Measurements from ENCODE around the gene ABCA1.

ABCA1 gene

DNA sequence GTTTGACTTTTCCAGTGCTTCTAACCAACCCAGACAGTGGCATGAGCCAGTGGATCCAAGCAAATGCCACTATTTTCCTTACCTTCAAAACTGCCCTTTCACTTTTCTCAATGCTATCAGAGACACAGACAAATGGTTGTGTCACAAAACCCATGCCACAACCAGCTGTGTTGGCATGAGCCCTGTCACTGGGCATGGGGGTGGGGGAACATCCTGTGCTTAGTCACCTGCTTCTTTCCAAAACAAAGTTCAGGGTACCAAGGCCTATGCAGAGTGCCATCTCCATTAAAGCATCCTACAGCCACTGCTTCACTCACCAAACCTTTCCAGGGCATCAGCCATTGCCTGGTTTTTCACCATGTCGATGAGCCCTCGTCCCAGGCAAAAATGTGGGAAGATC is 133.9 kb downstream of the ABCA1 start:
- H3K4me1 ChIP-seq (ENCODE audit: control insufficient read depth, insufficient read depth, low read length) = no peaks in the 10 kb centered on the region
- peaks cover 32% of the 10 kb centered on the region; the same call in 1 of the 2 replicates for H3K36me3 ChIP-seq (ENCODE audit: control insufficient read depth, insufficient read depth, low read length)
- no peaks in the 10 kb centered on the region for H3K27me3 ChIP-seq (ENCODE audit: control insufficient read depth, insufficient read depth, low read length)
- H3K27ac ChIP-seq (ENCODE audit: low read depth, low read length) = no peak overlapping the region
- no peak overlapping the region for H3K9ac ChIP-seq (ENCODE audit: low read length)
- H3K9me3 ChIP-seq (ENCODE audit: control insufficient read depth, insufficient read depth, low read depth, low read length) = no peaks in the 10 kb centered on the region
- H3K4me3 ChIP-seq (ENCODE audit: low read depth, low read length) = no peak overlapping the region

DNA sequence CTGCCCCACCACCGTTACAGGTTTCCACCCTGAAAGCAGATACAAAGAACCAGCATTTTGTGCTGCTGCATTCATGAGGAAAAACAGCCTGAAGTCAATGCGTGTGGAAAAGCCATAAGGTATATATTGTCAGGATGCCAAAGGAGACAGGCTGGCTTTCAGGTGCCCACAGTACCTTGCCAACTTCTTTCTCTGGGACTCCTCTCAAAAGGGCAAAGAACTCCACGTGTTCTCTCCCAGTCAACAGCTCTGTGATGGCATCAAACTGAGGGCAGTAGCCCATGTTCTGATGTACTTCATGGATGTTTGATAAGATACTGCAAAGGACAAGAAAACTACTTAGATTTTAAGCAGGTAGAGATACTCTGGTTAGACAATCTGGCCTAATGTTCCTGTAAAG is 139.7 kb downstream of the ABCA1 start:
- no peak overlapping the region for H3K9ac ChIP-seq (ENCODE audit: low read length)
- no peak overlapping the region for H3K27ac ChIP-seq (ENCODE audit: low read depth, low read length)
- H3K4me3 ChIP-seq (ENCODE audit: low read depth, low read length) = no peak overlapping the region
- no peaks in the 10 kb centered on the region for H3K27me3 ChIP-seq (ENCODE audit: control insufficient read depth, insufficient read depth, low read length)
- no peaks in the 10 kb centered on the region for H3K4me1 ChIP-seq (ENCODE audit: control insufficient read depth, insufficient read depth, low read length)
- H3K9me3 ChIP-seq (ENCODE audit: control insufficient read depth, insufficient read depth, low read depth, low read length) = no peaks in the 10 kb centered on the region
- H3K36me3 ChIP-seq (ENCODE audit: control insufficient read depth, insufficient read depth, low read length) = peaks cover 26% of the 10 kb centered on the region; the same call in 1 of the 2 replicates

DNA sequence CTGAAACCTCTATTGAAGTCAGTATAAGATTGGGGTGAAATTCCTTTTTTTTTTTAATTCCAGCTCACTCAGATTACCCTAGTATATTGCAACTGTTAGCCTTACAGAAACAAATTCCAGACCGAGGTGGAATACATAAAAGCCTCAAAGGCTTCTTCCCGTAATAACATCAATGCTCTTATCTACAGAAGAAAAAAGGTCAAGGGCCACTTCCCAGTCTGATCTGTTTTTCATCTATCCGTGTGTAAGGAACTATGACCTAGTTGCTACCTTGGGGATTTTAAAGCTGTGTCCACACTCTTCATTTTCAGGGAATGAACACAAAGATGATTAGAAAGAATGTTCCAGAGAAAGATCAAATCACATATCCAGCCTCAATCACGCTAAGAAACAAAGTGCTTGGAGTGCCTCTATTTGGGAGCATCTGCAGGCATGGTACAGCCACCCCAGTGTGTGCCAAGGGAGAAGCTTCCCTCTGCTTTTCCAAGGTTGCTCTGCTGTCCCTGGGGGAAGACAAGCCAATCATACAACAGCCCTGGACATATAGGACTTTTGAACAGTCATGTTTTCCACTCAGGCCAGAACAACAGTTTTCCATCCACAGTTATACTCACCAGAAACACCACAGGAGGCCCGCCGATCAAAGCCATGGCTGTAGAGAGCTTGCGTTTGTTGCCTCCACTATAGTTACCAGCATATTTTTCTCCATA is 140.5 kb downstream of the ABCA1 start:
- H3K4me1 ChIP-seq (ENCODE audit: control insufficient read depth, insufficient read depth, low read length) = no peaks in the 10 kb centered on the region
- peaks cover 22% of the 10 kb centered on the region; the same call in 1 of the 2 replicates for H3K36me3 ChIP-seq (ENCODE audit: control insufficient read depth, insufficient read depth, low read length)
- H3K9me3 ChIP-seq (ENCODE audit: control insufficient read depth, insufficient read depth, low read depth, low read length) = no peaks in the 10 kb centered on the region
- no peak overlapping the region for H3K27ac ChIP-seq (ENCODE audit: low read depth, low read length)
- H3K4me3 ChIP-seq (ENCODE audit: low read depth, low read length) = no peak overlapping the region
- no peaks in the 10 kb centered on the region for H3K27me3 ChIP-seq (ENCODE audit: control insufficient read depth, insufficient read depth, low read length)
- H3K9ac ChIP-seq (ENCODE audit: low read length) = no peak overlapping the region

- H3K36me3 ChIP-seq (ENCODE audit: control insufficient read depth, insufficient read depth, low read length) = peaks cover 22% of the 10 kb centered on the region; the same call in 1 of the 2 replicates
- no peak overlapping the region for H3K4me3 ChIP-seq (ENCODE audit: low read depth, low read length)
- no peaks in the 10 kb centered on the region for H3K4me1 ChIP-seq (ENCODE audit: control insufficient read depth, insufficient read depth, low read length)
- H3K9me3 ChIP-seq (ENCODE audit: control insufficient read depth, insufficient read depth, low read depth, low read length) = no peaks in the 10 kb centered on the region
- H3K27ac ChIP-seq (ENCODE audit: low read depth, low read length) = no peak overlapping the region
- H3K27me3 ChIP-seq (ENCODE audit: control insufficient read depth, insufficient read depth, low read length) = no peaks in the 10 kb centered on the region
- no peak overlapping the region for H3K9ac ChIP-seq (ENCODE audit: low read length)
These were observed 141.7 kb downstream of the ABCA1 start for GRCh38 chr9:104786293-104786692.

GRCh38 chr9:104784098-104784497 is 143.9 kb downstream of the ABCA1 start:
- no peak overlapping the region for H3K9ac ChIP-seq (ENCODE audit: low read length)
- no peaks in the 10 kb centered on the region for H3K9me3 ChIP-seq (ENCODE audit: control insufficient read depth, insufficient read depth, low read depth, low read length)
- H3K4me1 ChIP-seq (ENCODE audit: control insufficient read depth, insufficient read depth, low read length) = no peaks in the 10 kb centered on the region
- H3K27me3 ChIP-seq (ENCODE audit: control insufficient read depth, insufficient read depth, low read length) = no peaks in the 10 kb centered on the region
- H3K36me3 ChIP-seq (ENCODE audit: control insufficient read depth, insufficient read depth, low read length) = peaks cover 21% of the 10 kb centered on the region; the same call in 1 of the 2 replicates
- H3K27ac ChIP-seq (ENCODE audit: low read depth, low read length) = no peak overlapping the region
- no peak overlapping the region for H3K4me3 ChIP-seq (ENCODE audit: low read depth, low read length)

- Histone ChIP-seq H3K27ac (ENCODE audit: low read depth, low read length) (no peak overlapping the region), H3K4me1 (ENCODE audit: control insufficient read depth, insufficient read depth, low read length) (no peaks in the 10 kb centered on the region), H3K9me3 (ENCODE audit: control insufficient read depth, insufficient read depth, low read depth, low read length) (no peaks in the 10 kb centered on the region), H3K4me3 (ENCODE audit: low read depth, low read length) (no peak overlapping the region), H3K36me3 (ENCODE audit: control insufficient read depth, insufficient read depth, low read length) (peaks cover 16% of the 10 kb centered on the region; the same call in 1 of the 2 replicates), H3K9ac (ENCODE audit: low read length) (no peak overlapping the region), H3K27me3 (ENCODE audit: control insufficient read depth, insufficient read depth, low read length) (no peaks in the 10 kb centered on the region)
These were observed 144.4 kb downstream of the ABCA1 start for GRCh38 chr9:104783588-104783987.

DNA sequence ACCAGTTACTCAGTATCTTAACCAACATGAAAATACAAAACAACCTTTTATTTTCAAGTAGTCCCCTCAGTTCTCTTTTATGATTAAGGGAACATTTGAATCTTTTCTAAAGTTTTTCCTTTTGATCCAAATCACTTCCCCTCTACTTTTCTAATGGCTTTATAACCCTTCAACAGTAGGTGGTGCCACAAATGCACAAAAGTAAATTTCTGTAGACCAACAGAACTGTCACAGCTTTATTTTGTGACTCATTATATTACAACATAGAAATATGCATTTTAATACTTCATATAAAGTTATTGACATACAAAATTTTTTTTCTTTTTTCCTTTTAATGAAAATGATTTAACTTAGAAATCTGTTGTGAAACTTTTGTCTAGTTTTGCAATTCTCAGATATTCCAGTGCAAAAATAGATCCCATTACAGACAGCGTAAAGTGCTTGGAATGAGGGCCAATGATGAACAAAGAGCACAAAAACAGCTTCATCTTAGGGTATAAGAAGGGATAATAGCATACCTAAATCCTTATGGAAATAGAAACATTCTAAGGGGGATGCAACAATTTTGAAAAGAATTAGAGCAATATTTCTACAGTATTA is 147.1 kb downstream of the ABCA1 start:
- Histone ChIP-seq H3K9ac (ENCODE audit: low read length) (no peak overlapping the region), H3K27ac (ENCODE audit: low read depth, low read length) (no peak overlapping the region)

DNA sequence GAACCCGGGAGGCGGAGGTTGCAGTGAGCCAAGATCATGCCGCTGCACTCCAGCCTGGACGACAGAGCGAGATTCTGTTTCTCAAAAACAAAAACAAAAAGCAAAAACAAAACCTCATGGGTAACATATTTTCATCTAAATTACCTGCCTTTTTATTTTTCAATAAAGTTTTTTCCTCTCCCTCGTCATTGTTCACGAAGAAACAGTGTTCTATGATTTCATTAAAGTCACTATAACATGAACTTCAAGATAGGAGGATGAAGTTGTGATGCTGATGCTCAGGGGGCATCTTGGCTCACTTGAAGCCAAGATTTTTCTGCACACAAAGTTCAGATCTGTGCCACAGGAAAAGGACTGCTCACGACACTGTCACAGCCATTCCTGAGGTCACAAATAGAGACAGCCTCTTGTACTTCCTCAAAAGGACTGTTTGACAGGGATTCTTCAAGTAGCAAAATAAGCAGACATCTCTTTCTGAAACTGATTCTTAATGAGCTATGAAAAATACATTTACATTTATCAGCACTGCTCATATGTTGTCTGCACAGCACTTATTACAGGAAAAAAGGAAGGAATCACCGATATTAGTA is 147.9 kb downstream of the ABCA1 start:
- H3K27me3 ChIP-seq (ENCODE audit: control insufficient read depth, insufficient read depth, low read length) = no peaks in the 10 kb centered on the region
- peaks cover 3% of the 10 kb centered on the region; the same call in 1 of the 2 replicates for H3K36me3 ChIP-seq (ENCODE audit: control insufficient read depth, insufficient read depth, low read length)
- no peak overlapping the region for H3K9ac ChIP-seq (ENCODE audit: low read length)
- H3K9me3 ChIP-seq (ENCODE audit: control insufficient read depth, insufficient read depth, low read depth, low read length) = no peaks in the 10 kb centered on the region
- no peak overlapping the region for H3K4me3 ChIP-seq (ENCODE audit: low read depth, low read length)
- no peaks in the 10 kb centered on the region for H3K4me1 ChIP-seq (ENCODE audit: control insufficient read depth, insufficient read depth, low read length)
- no peak overlapping the region for H3K27ac ChIP-seq (ENCODE audit: low read depth, low read length)

More for the DNA sequence above, 147.1 kb downstream of the ABCA1 start:
- Histone ChIP-seq H3K36me3 (ENCODE audit: control insufficient read depth, insufficient read depth, low read length) (peaks cover 6% of the 10 kb centered on the region; the same call in 1 of the 2 replicates), H3K27me3 (ENCODE audit: control insufficient read depth, insufficient read depth, low read length) (no peaks in the 10 kb centered on the region), H3K4me1 (ENCODE audit: control insufficient read depth, insufficient read depth, low read length) (no peaks in the 10 kb centered on the region), H3K9me3 (ENCODE audit: control insufficient read depth, insufficient read depth, low read depth, low read length) (no peaks in the 10 kb centered on the region), H3K4me3 (ENCODE audit: low read depth, low read length) (no peak overlapping the region)

DNA sequence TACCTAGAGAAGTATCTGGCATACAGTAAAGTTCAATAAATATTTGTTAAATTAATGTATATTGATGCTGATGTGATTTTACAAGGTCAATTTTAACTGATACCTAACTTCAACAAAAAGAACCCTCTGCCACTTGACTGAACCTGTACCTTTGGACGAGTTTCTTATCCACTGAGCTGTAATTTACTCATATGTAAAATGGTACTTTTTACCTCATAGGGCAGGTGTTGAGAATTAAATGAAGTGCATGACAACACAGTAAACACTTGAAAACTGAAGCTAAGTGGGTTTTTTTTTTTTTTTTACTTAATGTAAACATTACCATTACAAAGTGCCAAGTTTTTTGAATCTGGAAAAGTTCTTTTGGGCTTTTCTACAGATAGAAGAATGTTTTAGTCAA is 148.6 kb downstream of the ABCA1 start:
- Histone ChIP-seq H3K9ac (ENCODE audit: low read length) (no peak overlapping the region), H3K27ac (ENCODE audit: low read depth, low read length) (no peak overlapping the region), H3K36me3 (ENCODE audit: control insufficient read depth, insufficient read depth, low read length) (peaks cover 3% of the 10 kb centered on the region; the same call in 1 of the 2 replicates), H3K4me3 (ENCODE audit: low read depth, low read length) (no peak overlapping the region), H3K27me3 (ENCODE audit: control insufficient read depth, insufficient read depth, low read length) (no peaks in the 10 kb centered on the region), H3K9me3 (ENCODE audit: control insufficient read depth, insufficient read depth, low read depth, low read length) (no peaks in the 10 kb centered on the region), H3K4me1 (ENCODE audit: control insufficient read depth, insufficient read depth, low read length) (no peaks in the 10 kb centered on the region)

GRCh38 chr9:104778802-104779201 is 149.2 kb downstream of the ABCA1 start:
- H3K4me3 ChIP-seq (ENCODE audit: low read depth, low read length) = no peak overlapping the region

GRCh38 chr9:104776797-104777196 is 151.2 kb downstream of the ABCA1 start:
- H3K9ac ChIP-seq (ENCODE audit: low read length) = no peak overlapping the region
- no peaks in the 10 kb centered on the region for H3K27me3 ChIP-seq (ENCODE audit: control insufficient read depth, insufficient read depth, low read length)
- no peaks in the 10 kb centered on the region for H3K4me1 ChIP-seq (ENCODE audit: control insufficient read depth, insufficient read depth, low read length)
- no peaks in the 10 kb centered on the region for H3K9me3 ChIP-seq (ENCODE audit: control insufficient read depth, insufficient read depth, low read depth, low read length)
- no peak overlapping the region for H3K4me3 ChIP-seq (ENCODE audit: low read depth, low read length)
- H3K27ac ChIP-seq (ENCODE audit: low read depth, low read length) = no peak overlapping the region
- no peaks in the 10 kb centered on the region for H3K36me3 ChIP-seq (ENCODE audit: control insufficient read depth, insufficient read depth, low read length)

More at GRCh38 chr9:104778802-104779201, 149.2 kb downstream of the ABCA1 start:
- Histone ChIP-seq H3K9ac (ENCODE audit: low read length) (no peak overlapping the region), H3K4me1 (ENCODE audit: control insufficient read depth, insufficient read depth, low read length) (no peaks in the 10 kb centered on the region), H3K9me3 (ENCODE audit: control insufficient read depth, insufficient read depth, low read depth, low read length) (no peaks in the 10 kb centered on the region), H3K36me3 (ENCODE audit: control insufficient read depth, insufficient read depth, low read length) (no peaks in the 10 kb centered on the region; the same call in 1 of the 2 replicates), H3K27ac (ENCODE audit: low read depth, low read length) (no peak overlapping the region), H3K27me3 (ENCODE audit: control insufficient read depth, insufficient read depth, low read length) (no peaks in the 10 kb centered on the region)

All from HUES6 (cell line).